ENCODE measurements around the gene PPP1R12B. TPM values are rescaled to one million over a fixed set of nuclear protein-coding genes. Genes with fewer than 3 reads are reported as not detected.
"Not testable (repeated sequence)": the region's sequence is repeated elsewhere in the genome, so short reads cannot be mapped to it uniquely, and the experiment has no call there.

The PPP1R12B gene
- total RNA-seq, 1 experiment from 2014 or later = 1.2 TPM

DNA sequence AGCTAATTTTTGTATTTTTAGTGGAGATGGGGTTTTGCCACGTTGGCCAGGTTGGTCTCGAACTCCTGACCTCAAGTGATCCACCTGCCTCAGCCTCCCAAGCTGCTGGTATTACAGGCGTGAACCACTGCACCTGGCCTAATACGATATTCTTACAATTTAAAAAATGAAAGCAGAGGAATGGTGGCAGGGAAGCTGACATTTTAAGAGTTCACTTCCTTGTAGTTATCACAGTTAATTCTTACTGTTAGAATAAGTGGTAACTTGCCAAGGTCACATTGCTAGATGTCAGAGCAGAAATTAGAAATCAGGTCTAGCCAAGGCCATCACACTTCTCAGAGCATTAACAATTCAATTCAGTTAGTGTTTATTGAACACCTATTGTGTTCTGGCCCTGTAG is 207.5 kb downstream of the PPP1R12B start:
- not testable (repeated sequence) for DNase-seq (ENCODE audit: low read depth)

DNA sequence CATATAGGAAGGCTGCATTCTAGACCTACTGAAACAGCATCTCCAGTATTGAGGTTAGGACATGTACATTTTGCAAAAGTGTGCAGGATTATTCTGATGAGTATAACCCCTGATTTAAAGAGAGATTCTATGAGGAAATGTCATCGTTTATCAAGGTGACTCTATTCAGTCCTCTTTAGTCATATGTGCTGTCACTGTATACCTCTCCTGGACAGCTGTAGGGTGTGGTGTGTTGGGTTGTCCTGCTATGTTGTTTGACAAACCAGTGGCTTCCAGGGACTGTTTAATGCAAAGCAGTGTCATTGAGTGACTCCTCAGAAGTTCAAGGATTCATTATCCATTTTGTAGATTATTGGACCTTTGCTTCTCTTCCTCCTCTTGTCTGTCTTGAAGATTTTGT is 209.2 kb downstream of the PPP1R12B start:
- DNase-seq (ENCODE audit: low read depth) = not testable (repeated sequence)

DNA sequence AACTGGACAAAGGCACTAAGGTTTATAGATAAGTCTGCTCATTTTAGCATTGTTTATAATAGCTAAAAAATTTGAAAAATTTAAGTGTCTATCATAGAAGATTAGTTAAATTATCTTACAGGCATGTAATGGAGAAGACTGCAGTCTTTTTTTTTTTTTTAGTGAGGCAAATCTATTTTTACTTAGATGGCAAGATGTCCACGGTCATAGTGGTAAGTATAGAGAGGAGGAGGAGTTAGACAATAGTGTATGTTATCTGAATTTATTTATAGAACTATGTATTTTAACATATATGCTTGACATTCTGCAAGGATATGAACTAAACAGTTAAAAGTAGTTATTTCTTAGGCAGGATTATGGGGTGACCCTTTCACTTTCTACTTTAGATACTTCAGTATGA is 212.7 kb downstream of the PPP1R12B start:
- DNase-seq (ENCODE audit: low read depth) = no peak

DNA sequence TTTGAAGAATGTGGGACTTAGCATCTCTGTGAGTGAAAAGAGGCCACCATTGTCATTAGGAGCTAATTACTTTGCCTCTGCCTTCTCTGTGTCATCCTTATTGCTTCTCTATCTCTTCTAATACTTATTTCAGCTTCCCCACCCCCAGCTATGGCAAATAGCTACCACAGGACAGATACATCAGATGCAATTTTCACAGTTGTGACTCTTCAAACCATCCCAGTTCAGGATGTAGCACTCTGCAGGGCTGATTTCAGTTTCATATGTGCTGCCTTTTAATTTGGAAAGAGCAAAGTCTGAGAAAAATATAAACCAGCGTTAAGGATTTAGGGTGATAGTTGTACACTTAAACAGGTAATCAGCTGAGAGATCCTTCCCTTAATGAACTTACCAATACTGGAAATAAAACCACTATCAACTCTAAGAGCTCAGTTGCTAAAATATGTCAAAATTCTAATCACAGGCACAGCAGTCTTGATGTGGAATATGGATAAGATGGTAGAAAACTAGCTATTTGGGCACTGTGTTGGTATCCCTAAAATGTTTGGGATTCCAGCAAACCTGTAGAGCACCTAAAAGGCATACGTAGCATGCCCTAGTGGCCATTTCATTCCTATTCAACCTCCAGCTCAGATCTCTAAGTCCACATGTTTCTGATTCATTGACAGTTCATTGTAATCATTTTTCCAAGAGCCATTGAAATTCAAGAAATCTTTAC is 213.4 kb downstream of the PPP1R12B start:
- DNase-seq (ENCODE audit: low read depth) = no peak

DNA sequence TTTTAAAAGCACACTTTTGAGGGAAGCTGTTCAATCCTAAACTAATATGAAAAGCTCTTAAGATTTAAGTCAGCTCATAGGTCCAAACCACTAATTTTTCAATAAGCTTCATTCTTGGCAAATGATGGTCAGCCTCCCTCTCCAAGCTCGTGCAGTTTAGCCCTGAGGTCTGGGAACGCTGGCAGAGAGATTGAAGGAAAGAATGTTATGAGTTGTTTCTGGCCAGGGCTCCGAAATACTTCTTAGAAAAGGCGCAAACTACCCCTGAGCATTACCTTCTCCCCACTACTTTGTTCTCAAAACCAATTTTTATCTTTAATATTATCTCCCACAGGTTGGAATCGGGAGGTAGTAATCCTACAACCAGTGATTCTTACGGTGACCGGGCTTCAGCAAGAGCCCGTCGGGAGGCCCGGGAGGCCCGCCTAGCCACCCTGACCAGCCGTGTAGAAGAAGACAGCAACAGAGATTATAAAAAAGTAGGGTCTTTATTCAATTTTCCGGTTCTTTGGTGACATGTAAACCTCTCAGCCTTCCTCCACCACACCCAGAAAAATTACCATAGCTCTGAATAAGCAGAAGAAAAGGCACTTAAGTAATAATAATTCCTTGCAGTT is 214.1 kb downstream of the PPP1R12B start:
- DNase-seq (ENCODE audit: low read depth) = no peak

DNA sequence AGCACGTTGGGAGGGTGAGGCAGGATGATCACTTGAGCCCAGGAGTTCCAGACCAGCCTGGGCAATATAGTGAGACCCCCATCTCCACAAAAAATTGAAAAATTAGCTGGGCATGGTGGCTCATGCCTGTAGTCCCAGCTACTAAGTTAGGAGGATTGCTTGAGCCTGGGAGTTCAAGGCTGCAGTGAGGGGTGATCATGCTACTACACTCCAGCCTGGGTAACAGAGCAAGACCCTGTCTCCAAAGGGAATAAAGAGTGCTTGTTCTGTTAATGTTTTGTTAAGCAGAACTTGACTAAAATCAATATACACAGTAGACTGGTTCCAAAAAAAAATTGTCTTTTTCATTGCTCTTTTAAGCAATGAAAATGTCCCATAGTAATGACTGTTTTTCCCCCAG is 215.3 kb downstream of the PPP1R12B start:
- no peak for DNase-seq (ENCODE audit: low read depth)

DNA sequence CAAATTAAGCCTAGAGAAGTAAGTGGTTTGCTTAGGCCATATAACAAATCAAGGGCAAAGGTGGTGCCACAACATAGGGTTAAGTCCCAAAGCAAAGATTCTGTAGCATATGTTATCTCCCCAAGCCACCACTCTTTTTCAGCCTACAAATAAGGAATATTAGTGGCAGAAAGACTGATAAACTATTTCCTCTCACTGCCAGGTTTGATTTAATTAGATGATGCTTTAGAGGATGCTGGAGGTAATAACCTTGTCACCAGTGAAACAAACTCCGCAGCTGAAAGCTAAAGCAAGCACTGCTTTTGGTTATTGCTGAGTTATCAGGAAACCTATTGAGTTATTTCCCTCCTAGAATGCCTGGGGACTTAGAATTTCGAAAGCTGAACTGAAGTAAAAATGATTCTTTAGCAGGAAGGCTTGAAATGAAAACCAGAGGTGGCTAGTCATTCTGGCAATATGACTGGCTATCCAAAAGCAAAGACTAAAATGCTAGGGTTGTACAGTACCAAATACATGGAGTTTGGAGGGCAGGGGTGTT is 216.5 kb downstream of the PPP1R12B start:
- no peak for DNase-seq (ENCODE audit: low read depth)

DNA sequence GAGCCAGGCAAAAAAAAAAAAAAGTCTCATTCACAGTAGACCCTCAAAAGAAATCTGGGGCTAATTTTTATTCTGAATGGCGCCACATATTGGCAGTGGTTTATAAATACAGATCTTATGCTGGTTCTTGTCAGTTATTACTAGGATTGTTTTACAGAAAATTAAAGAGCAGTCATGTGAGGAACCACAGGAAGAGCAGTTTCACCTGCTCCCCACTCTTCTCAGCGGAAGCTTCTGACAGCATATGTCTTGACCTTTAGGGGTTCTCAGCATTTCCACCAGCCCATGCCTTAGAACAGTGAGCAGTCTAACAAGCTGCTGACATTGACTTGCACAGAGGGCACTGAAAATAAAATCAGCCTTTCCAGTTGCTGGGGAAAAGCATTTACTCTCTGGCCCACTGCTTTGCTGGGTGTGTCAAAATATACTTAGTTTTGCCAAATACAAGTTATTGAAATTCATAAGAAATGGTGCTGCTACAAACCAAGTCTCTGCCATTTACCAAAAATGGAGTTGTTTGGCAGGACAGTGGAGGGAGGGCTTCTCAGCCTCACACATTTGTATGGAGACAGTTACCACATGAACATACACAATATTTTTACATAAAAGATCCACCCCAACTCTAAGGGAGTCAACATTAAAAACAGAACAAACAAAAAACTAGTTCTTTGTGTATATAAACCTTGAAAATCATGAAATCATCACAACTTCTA is 217.5 kb downstream of the PPP1R12B start:
- no peak for DNase-seq (ENCODE audit: low read depth)

DNA sequence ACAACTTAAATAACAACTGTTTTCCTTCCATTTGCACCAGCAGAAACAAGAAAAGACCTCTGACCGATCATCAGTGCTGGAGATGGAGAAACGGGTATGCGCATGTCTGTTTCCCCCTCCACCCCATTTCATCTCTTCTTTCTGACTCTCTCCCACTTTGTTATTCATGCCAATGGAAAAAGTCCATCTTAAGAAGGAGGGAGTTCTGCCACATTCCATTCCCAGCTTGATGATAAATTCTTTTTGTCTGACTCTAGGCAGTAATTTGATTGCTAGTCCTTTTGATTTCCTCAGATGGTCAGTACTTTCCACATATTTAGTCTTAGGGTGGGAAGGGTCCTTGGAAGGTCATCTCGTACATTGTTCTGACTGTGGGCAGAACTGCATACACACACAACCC is 219.2 kb downstream of the PPP1R12B start:
- DNase-seq (ENCODE audit: low read depth) = peak; percentile 25

DNA sequence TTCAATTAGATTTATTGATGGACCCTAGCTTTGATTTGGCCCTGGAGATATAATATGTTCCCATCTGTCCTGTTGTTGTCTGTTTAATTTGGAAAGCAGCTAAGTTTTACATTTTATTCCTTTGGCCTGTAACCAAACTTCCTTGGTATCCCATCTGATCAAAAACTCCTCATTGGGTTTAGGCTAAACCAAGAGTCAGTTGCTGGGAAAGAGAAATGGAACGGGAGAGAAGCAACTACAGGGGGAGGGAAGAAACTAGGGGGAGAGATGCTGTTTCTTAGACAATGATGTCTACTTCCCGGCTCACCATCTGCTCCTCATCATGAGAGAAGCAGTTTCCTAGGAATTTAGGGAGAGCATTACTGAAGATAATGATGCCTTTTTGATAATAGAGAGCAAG is 219.9 kb downstream of the PPP1R12B start:
- DNase-seq (ENCODE audit: low read depth) = no peak

DNA sequence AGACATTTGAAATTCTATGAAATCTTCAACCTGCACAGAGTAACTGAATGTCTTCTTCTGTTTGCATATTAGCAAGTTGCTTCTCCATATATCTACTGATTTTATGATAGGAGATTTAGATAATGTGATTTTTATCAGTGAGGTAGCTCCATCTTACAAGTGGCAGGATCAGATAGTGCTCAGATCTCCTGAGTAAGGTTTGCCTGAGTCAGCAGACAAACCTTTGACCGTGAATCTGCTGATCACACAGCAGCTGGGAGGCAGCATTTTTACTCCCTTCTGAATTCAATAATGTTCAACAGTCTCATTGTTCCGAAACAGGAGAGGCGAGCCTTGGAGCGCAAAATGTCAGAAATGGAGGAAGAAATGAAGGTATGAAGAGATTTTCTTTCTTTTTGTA is 220.3 kb downstream of the PPP1R12B start:
- no peak for DNase-seq (ENCODE audit: low read depth)

DNA sequence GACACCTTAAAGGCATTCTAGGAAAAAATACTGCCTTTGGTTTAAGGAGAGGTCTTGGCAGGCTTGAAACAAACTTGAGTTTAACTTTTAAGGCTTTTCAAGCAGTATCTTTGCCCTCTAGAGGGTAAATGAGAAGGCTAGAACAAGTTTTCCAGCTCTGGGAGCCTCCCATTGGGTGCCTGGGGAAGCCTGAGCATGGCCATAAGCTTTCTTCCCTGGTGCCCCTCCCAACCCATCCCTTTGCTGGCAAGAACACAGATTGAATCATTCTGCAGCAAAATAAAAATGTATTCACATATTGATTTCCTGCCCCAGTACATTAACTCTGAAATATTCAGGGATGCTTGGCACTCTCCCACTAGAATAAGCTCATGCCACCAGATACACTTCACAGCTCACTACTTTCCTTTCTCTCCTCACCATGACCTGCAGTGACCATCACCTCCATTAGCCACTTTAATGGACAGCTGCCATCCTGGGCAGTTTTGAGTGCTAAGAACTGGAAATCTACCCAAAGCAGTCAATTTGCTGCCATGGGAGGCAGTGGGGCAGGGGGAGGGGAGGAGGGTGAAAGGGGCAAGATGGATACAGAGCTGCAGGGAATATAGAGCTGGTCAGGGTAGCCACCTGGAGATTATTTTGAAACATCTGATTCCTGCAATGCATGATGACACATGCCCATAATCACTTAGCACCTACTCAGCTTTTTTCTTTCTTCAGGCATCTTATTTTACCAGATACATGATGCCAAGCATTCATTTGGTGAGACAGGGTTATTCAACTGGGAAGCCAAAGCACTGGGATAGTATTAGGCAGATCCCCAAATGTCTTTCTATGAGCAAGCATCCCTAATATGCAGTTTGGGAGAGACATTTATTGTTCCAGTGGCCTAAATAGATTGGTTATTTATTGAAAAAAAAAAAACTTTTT is 221.2 kb downstream of the PPP1R12B start:
- DNase-seq (ENCODE audit: low read depth) = no peak

DNA sequence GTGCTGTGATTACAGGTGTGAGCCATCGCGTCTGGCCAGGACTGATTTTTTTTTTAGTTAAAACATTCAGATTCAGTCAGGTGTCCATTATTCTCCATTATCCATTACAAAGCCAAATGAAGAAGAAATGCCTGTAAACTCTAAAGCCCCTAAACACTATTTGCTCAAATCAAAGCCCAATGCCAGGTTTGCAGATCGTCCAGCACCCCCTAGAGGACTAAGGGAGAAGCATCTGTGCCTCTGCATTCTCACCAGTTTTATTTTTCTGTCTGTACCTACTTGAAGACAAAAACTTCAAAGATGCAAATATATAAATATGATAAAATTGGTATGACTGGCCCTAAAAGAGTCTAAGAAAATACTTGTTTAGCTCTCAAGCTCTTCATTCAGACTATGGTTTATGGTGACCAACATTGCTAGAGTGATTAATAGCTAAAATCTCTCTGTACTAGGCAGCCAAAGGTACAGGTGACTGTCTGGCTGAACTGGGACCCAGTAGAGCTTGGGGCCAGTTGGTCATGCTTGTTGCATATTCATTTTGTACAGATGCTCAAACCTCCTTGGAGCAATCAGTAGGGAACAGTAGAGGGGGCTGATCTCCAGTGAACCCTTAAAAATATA is 223.3 kb downstream of the PPP1R12B start:
- no peak for DNase-seq (ENCODE audit: low read depth)

DNA sequence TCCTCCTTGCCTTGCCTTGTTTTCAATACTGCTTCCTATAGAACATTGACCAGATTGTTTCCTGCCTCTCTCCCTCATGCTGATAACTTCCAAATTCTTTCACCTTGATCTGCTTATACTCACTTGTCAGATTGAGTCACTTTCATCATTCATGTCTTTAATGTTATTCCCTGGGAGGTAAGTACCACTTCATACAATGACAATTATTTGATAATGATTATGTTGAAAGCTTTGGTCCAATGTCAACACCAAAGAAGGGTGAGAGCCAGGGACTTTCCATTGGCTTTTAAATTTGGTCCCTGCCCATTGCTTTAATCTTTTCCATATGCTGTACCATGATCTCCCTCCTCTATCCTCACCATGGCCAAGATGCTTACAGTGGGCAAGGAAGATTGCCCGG is 224.4 kb downstream of the PPP1R12B start:
- DNase-seq (ENCODE audit: low read depth) = no peak

DNA sequence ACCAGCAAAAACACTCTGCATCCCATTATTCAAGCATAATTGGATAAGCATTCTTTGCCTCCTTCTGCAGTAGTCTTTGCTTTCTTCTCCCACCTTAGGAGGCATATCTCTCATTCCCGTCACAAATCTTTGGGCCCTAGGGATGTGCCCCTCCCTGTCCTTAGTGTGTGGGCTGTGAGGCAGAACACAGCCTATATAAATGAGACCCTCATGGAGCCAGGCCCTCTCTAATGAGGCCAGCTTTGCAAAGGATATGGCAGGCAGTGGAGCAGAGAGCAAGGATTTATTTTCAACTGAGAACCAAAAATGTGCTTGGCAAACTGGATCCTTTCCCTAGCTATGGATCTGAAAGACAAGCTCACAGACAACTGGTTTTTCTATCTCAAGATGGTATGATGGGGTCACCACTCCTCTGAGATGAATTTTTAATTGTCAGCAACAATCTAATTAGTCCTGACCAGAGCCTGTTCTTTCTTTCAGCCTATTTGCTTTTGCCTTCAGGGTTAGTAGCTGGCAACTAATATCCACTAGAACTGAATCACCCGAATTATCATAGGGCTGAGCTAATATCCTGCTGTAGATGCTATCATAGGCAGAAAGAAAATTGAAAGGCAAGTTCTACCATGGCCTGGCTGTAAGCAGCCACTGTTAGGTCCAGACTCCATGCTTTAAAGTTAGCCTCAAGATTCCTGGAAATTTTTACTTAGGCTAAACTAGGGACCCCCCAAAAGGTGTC is 227.6 kb downstream of the PPP1R12B start:
- no peak for DNase-seq (ENCODE audit: low read depth)

DNA sequence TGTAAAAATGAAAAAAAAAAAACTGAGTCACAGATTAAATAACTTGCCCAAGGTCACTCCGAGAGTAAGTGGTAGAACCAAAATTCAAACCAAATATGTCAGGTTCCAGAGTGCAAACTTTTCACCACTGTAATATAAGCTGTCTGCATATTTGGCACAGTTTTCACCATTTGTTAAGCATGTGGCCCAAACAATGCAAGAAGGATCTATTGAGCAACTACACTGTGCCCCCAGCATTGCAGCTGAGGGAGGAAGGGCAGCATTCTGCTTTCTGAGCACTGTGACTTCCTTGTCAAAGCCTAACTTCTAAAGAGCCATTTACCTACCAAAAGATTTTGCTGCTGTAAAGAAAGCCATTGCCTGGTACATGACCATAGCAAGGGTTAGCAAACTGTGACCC is 228.3 kb downstream of the PPP1R12B start:
- DNase-seq (ENCODE audit: low read depth) = no peak

DNA sequence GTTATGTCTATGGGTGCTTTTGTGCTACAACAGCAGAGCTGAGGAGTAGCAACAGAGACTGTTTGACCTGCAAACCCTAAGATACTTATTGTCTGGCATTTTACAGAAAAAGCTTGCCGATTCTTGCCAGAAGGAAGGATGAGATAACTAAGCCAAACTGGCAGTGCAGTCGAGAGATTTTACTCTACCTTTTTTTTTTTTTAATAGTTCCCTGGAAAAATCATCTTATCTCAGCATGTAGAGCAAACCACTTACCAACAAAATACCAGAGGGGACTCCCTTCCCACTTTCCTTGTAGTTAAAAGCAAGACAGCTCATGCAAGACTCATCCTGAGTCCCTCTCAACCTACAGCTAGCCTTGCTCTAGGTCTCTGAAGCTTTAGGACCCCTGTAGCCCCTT is 228.9 kb downstream of the PPP1R12B start:
- no peak for DNase-seq (ENCODE audit: low read depth)

DNA sequence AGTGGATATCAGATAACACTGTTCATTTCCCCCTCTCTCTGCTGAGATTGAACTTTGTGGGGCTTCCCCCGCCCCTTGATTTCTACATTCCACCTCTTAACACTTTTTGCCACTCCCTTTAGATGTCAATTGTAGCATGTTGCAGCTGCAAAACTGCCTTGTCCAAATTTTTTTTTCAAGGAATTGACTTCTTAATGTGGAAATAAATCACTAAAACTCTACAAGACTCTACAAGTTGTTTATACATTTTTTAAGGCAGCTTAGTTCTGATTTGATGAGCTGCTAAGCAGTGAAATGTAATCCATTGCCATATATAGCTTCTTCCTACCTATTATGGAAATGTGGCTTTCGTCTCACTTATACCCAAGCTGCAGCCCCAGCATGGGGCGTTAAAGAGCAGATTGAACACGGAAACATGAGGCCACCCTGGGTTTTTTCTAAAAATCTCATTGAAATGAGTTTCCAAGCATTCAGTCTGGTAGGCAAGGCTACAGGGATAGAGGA is 229.6 kb downstream of the PPP1R12B start:
- no peak for DNase-seq (ENCODE audit: low read depth)

DNA sequence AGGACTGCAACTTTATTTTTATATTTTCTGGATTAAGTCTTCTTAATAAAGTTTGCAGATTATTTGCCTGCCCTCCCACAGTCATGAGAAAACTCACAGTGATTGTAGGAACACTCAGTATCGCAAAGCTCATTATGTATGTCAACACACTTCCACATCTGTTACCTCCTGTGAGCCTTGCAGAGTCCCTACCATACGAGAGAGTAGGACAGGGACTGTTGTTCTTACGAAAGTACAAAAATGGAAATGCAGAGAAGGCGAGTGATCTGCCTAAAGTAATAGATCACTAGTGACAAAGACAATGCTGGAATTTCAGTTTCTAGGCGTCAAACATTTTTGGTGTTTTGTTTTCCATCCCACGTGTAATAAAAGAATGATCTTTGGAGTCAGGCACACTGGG is 230.1 kb downstream of the PPP1R12B start:
- no peak for DNase-seq (ENCODE audit: low read depth)

DNA sequence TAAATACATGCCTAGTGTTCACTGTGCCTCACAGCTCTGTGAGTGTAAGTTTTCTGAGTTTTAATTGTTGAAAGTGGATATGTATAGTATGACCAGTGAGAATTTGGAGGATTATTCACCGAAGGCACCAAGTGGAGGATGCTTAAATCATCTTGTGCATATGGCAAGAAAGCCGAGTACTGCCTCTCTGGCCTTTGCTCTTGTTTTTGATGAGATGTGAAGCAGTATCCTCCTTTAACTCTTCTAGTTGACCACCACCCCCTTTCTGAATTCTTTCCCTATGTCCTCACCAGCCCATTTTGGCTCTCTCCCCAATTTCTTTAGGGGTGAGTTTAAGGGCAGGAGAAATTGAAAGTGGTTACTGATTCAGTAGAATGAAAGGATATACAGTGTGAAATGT is 231.3 kb downstream of the PPP1R12B start:
- DNase-seq (ENCODE audit: low read depth) = peak; percentile 63

All from HT1080 (cell line).